HG03108 (cell line): Measurements from ENCODE around the gene SPRN.

Experiments used
- ATAC-seq: cut with Tn5 transposase; IDR thresholded peaks from one replicate; pipeline ENCODE4 v1.9.1; 2021; ENCODE audit warnings: moderate library complexity; ENCODE audit not compliant: unreplicated experiment

Gene SPRN

GRCh38 chr10:133457100-133457841 is 32.8 kb upstream of the SPRN start:
- ATAC-seq: no peak

GRCh38 chr10:133456041-133456951 is 31.9 kb upstream of the SPRN start:
- no peak for ATAC-seq

GRCh38 chr10:133455611-133456031 is 31.2 kb upstream of the SPRN start:
- ATAC-seq: no peak

GRCh38 chr10:133455196-133455595 is 30.8 kb upstream of the SPRN start:
- ATAC-seq: no peak

GRCh38 chr10:133454204-133454893 is 29.9 kb upstream of the SPRN start:
- no peak for ATAC-seq

- ATAC-seq: no peak
Measured at GRCh38 chr10:133453516-133454203, 29.2 kb upstream of the SPRN start, which contains the start of gene SCART1. SCART1 (plus strand) TSS chr10:133453945; CDS start chr10:133453998, 53 bp downstream.

GRCh38 chr10:133452453-133452852 is 28.0 kb upstream of the SPRN start:
- ATAC-seq: no peak

GRCh38 chr10:133451346-133451745 is 26.9 kb upstream of the SPRN start:
- no peak for ATAC-seq

GRCh38 chr10:133448120-133448519 is 23.7 kb upstream of the SPRN start:
- no peak for ATAC-seq

GRCh38 chr10:133446979-133447378 is 22.6 kb upstream of the SPRN start:
- no peak for ATAC-seq

GRCh38 chr10:133445751-133446708 is 21.6 kb upstream of the SPRN start:
- ATAC-seq: no peak

GRCh38 chr10:133445268-133445732 is 20.9 kb upstream of the SPRN start:
- no peak for ATAC-seq

- no peak for ATAC-seq
Measured at GRCh38 chr10:133444342-133445267, 20.2 kb upstream of the SPRN start.

- no peak for ATAC-seq
Measured at GRCh38 chr10:133442967-133443924, 18.8 kb upstream of the SPRN start.

- no peak for ATAC-seq
Measured at GRCh38 chr10:133442191-133442966, 18.0 kb upstream of the SPRN start.

GRCh38 chr10:133441780-133442179 is 17.4 kb upstream of the SPRN start:
- no peak for ATAC-seq
